Ascending aorta (tissue), 2 donors: ENCODE measurements around the gene ACTG2. TPM values are rescaled to one million over a fixed set of nuclear protein-coding genes. Genes with fewer than 3 reads are reported as not detected.
"Not testable (repeated sequence)": the region's sequence is repeated elsewhere in the genome, so short reads cannot be mapped to it uniquely, and the experiment has no call there.

Experiments
- DNase-seq, 2 donors: peaks; one replicate each; pipeline ENCODE4 v3.0.0-alpha.2; 2019; ENCODE audit warnings: low spot score in 2 of 2
- H3K27ac ChIP-seq, 2 donors: fragments of 200-600 bp; sonication (generic); one replicate each; pipeline ENCODE4 v1.5.1; 2016 to 2017; ENCODE audit warnings: mild to moderate bottlenecking in 1 of 2
- H3K27me3 ChIP-seq: fragments of 200-600 bp; sonication (generic); one replicate; pipeline ENCODE4 v1.5.1; 2017
- H3K36me3 ChIP-seq, 2 donors: fragments of 200-600 bp; sonication (generic); one replicate each; pipeline ENCODE4 v1.5.1; 2016
- H3K4me1 ChIP-seq, 2 donors: fragments of 200-600 bp; sonication (generic); one replicate each; pipeline ENCODE4 v1.5.1; 2016 to 2017; ENCODE audit warnings: mild to moderate bottlenecking in 1 of 2
- H3K4me3 ChIP-seq, 2 donors: fragments of 200-600 bp; sonication (generic); one replicate each; pipeline ENCODE4 v1.5.1; 2016 to 2017; ENCODE audit warnings: mild to moderate bottlenecking in 1 of 2
- H3K9me3 ChIP-seq, 2 donors: fragments of 200-600 bp; sonication (generic); one replicate each; pipeline ENCODE4 v1.5.1; 2016
- intact Hi-C: fragments of 100-400 bp; cut with DNase I; formaldehyde crosslinking; loops from one replicate; pipeline ENCODE4 v1.15.1; 2023
- total RNA-seq: library from RNA; depleted of rRNA; stranded (reverse); fragments of >200 nt; gene quantifications from one replicate; pipeline ENCODE4 v1.1.0, GENCODE V29; 2016
- TF ChIP-seq, protein P1 (sequence below), 3 experiments: fragments of 200-600 bp in 2 of 3; fragments of 450-650 bp in 1 of 3; sonication (generic) in 2 of 3; IDR thresholded peaks; one replicate each; pipeline ENCODE4 v1.5.1; 2016 to 2019; ENCODE audit warnings: antibody characterized with exemption in 3 of 3, mild to moderate bottlenecking in 1 of 3, moderate library complexity in 1 of 3

ACTG2 gene
- total RNA-seq, 1 donor from 2014 or later: 134 TPM

GRCh38 chr2:73897934-73898333 is 5.1 kb downstream of the ACTG2 start:
- Histone ChIP-seq H3K9me3 (no peaks in the 10 kb centered on the region), H3K36me3 (peaks cover 11 to 12% of the 10 kb centered on the region in 2 donors), H3K27ac (peak overlapping the region; percentile 87 to 91), H3K4me3 (peak overlapping the region in 1 of 2 donors; percentile 65), H3K4me1 (peaks cover 0 to 2% of the 10 kb centered on the region in 2 donors), H3K27me3 (no peaks in the 10 kb centered on the region)
- DNase-seq: no peak
- TF ChIP-seq, protein P1, sequence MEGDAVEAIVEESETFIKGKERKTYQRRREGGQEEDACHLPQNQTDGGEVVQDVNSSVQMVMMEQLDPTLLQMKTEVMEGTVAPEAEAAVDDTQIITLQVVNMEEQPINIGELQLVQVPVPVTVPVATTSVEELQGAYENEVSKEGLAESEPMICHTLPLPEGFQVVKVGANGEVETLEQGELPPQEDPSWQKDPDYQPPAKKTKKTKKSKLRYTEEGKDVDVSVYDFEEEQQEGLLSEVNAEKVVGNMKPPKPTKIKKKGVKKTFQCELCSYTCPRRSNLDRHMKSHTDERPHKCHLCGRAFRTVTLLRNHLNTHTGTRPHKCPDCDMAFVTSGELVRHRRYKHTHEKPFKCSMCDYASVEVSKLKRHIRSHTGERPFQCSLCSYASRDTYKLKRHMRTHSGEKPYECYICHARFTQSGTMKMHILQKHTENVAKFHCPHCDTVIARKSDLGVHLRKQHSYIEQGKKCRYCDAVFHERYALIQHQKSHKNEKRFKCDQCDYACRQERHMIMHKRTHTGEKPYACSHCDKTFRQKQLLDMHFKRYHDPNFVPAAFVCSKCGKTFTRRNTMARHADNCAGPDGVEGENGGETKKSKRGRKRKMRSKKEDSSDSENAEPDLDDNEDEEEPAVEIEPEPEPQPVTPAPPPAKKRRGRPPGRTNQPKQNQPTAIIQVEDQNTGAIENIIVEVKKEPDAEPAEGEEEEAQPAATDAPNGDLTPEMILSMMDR (IDR thresholded peaks at IDR 0.05): no peak
- intact Hi-C loops: loop anchor here (5.0 kb wide), 1 partner anchor 36 kb away; no protein-coding TSS in a partner anchor

DNA sequence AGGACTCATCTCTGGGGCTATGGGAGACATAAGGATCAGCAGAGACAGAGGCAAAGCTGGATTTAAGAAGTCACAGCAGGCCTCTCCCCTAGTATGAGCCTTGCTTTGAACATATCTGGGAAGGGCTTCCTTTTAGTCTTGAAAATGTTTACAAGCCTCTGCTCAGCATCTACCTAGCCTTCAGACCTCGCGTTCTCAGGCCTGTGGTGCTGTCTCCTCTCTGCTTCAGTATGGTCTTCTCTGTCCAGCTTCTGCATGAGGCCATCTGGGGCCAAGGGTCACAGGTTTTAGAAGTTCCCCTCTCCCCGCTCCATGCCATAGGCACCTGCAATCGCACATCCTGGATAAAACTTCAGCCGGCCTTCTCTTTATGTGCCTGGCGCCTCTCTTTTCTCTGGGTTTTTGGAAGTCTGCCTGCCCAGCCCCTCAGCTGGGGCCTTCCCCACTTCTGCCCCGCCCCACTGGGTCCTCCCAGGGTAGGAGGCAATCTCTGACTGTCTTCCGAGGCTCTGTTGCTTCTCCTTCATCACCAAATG is 7.1 kb downstream of the ACTG2 start:
- no peaks in the 10 kb centered on the region for H3K27me3 ChIP-seq
- peak overlapping the region; percentile 13 to 20 for H3K27ac ChIP-seq
- H3K9me3 ChIP-seq: no peaks in the 10 kb centered on the region
- intact Hi-C loops: loop anchor here (5.0 kb wide), 1 partner anchor 38 kb away; no protein-coding TSS in a partner anchor
- H3K4me3 ChIP-seq: peak overlapping the region in 1 of 2 donors; percentile 28
- TF ChIP-seq, protein P1 (IDR thresholded peaks at IDR 0.05): no peak
- H3K36me3 ChIP-seq: peaks cover 19 to 21% of the 10 kb centered on the region in 2 donors
- peaks cover 0 to 2% of the 10 kb centered on the region in 2 donors for H3K4me1 ChIP-seq
- no peak for DNase-seq

- TF ChIP-seq, protein P1 (IDR thresholded peaks at IDR 0.05): no peak
- Histone ChIP-seq H3K27ac (no peak overlapping the region), H3K36me3 (peaks cover 19 to 21% of the 10 kb centered on the region in 2 donors), H3K4me3 (no peak overlapping the region), H3K27me3 (no peaks in the 10 kb centered on the region), H3K4me1 (peaks cover 0 to 2% of the 10 kb centered on the region in 2 donors), H3K9me3 (no peaks in the 10 kb centered on the region)
- intact Hi-C loops: no loop called here
- no peak for DNase-seq
These were observed 8.3 kb downstream of the ACTG2 start for GRCh38 chr2:73901143-73901542.

DNA sequence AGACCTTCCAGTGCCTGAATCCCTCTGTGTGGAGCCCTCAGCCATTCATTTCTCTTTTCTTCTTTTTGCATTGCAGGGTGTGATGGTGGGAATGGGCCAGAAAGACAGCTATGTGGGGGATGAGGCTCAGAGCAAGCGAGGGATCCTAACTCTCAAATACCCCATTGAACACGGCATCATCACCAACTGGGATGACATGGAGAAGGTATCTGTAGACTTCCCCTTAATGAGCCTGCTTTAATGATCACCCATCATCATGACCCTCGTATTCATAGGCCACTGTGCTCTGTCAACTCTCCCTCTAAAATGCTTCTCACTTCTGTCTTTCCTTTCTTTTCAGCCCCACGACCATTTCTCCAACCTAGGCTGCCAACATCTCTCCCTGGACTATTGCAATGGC is 9.5 kb downstream of the ACTG2 start:
- Histone ChIP-seq H3K36me3 (peaks cover 26 to 31% of the 10 kb centered on the region in 2 donors), H3K27ac (no peak overlapping the region), H3K4me1 (no peaks in the 10 kb centered on the region), H3K4me3 (no peak overlapping the region), H3K9me3 (no peaks in the 10 kb centered on the region), H3K27me3 (no peaks in the 10 kb centered on the region)
- intact Hi-C loops: no loop called here
- no peak for DNase-seq
- TF ChIP-seq, protein P1 (IDR thresholded peaks at IDR 0.05): no peak

DNA sequence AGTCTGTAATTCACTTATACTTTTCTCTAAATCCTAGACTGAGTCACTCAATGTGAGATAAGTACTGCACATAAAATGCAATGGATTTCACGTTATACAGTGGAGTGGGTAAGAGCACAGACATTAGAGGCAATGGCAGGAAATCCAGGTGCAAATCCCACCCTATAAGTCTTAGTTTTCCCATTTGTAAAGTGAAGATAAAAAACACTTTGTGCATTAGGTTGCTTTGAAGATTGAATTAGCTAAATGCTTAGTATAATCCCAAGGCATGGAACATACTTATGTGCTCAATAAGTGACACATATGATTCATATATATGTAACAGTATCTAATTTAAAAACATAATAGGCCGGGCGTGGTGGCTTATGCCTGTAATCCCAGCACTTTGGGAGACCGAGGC is 10.5 kb downstream of the ACTG2 start:
- no peak for DNase-seq
- Histone ChIP-seq H3K36me3 (peaks cover 36 to 41% of the 10 kb centered on the region in 2 donors), H3K27me3 (no peaks in the 10 kb centered on the region), H3K27ac (no peak overlapping the region), H3K9me3 (no peaks in the 10 kb centered on the region), H3K4me1 (no peaks in the 10 kb centered on the region), H3K4me3 (no peak overlapping the region)
- TF ChIP-seq, protein P1 (IDR thresholded peaks at IDR 0.05): no peak
- intact Hi-C loops: no loop called here

- H3K9me3 ChIP-seq, intact Hi-C loops, H3K27ac ChIP-seq, H3K4me3 ChIP-seq, H3K27me3 ChIP-seq, DNase-seq, H3K4me1 ChIP-seq: not testable (repeated sequence)
- H3K36me3 ChIP-seq: peaks cover 44 to 49% of the 10 kb centered on the region in 2 donors
These were observed 11.3 kb downstream of the ACTG2 start for GRCh38 chr2:73903949-73904613.
